ENCODE measurements around the gene KANK2. TPM values are rescaled to one million over a fixed set of nuclear protein-coding genes. Genes with fewer than 3 reads are reported as not detected.

Gene KANK2
- total and polyA plus RNA-seq, 2 donors (not counting 1 experiment from before 2014, with no cell fraction given) = 192 to 511 TPM

- Histone ChIP-seq H3K79me2 (ENCODE audit: control insufficient read depth, insufficient read depth, low read length) (peaks cover 14% of the 10 kb centered on the region), H3K9ac (ENCODE audit: insufficient read depth, low read length) (no peak overlapping the region), H3K27me3 (ENCODE audit: control insufficient read depth, insufficient read depth, low read length) (no peaks in the 10 kb centered on the region), H4K20me1 (ENCODE audit: control insufficient read depth, extremely low read depth, insufficient read depth, low read length) (no peaks in the 10 kb centered on the region), H2AFZ (ENCODE audit: low read length) (no peak overlapping the region), H3K27ac (ENCODE audit: insufficient read depth, low read length) (peak overlapping the region; percentile 45), H3K4me1 (ENCODE audit: control insufficient read depth, extremely low read depth, insufficient read depth, low read length) (peaks cover 8% of the 10 kb centered on the region), H3K9me3 (ENCODE audit: control insufficient read depth, insufficient read depth, low read depth, low read length) (no peaks in the 10 kb centered on the region), H3K4me3 (replicated peaks in 1 of 4; ENCODE audit: control extremely low read depth in 1 of 4, insufficient read depth in 1 of 4, low read depth in 3 of 4, low read length in 4 of 4) (no peak overlapping the region), H3K36me3 (ENCODE audit: control insufficient read depth, insufficient read depth, low read length) (peaks cover 40% of the 10 kb centered on the region), H3K4me2 (ENCODE audit: extremely low read depth, insufficient read depth, low read length) (no peak overlapping the region)
- TF ChIP-seq CTCF (conservative IDR thresholded peaks at IDR 0.05 in 1 of 2, IDR thresholded peaks at IDR 0.05 in 1 of 2; ENCODE audit: low read depth in 1 of 2, low read length in 2 of 2) (peak in 1 of 2 donors; percentile 12), EZH2 (IDR thresholded peaks at IDR 0.05; ENCODE audit: low read length, missing control alignments) (no peak)
- DNase-seq (ENCODE audit: low read depth in 2 of 2) = no peak
Measured at GRCh38 chr19:11131471-11131870, 65.9 kb downstream of the KANK2 start.

GRCh38 chr19:11130824-11131455 lies 66.4 kb downstream of the KANK2 start:
- TF ChIP-seq CTCF (conservative IDR thresholded peaks at IDR 0.05 in 1 of 2, IDR thresholded peaks at IDR 0.05 in 1 of 2; ENCODE audit: low read depth in 1 of 2, low read length in 2 of 2) = peak; percentile 84 to 97
- no peak for TF ChIP-seq EZH2 (IDR thresholded peaks at IDR 0.05; ENCODE audit: low read length, missing control alignments)
- H3K4me1 ChIP-seq (ENCODE audit: control insufficient read depth, extremely low read depth, insufficient read depth, low read length) = peaks cover 8% of the 10 kb centered on the region
- no peak overlapping the region for H3K9ac ChIP-seq (ENCODE audit: insufficient read depth, low read length)
- H3K79me2 ChIP-seq (ENCODE audit: control insufficient read depth, insufficient read depth, low read length) = peaks cover 15% of the 10 kb centered on the region
- H4K20me1 ChIP-seq (ENCODE audit: control insufficient read depth, extremely low read depth, insufficient read depth, low read length) = no peaks in the 10 kb centered on the region
- no peak overlapping the region for H3K4me3 ChIP-seq (replicated peaks in 1 of 4; ENCODE audit: control extremely low read depth in 1 of 4, insufficient read depth in 1 of 4, low read depth in 3 of 4, low read length in 4 of 4)
- peaks cover 42% of the 10 kb centered on the region for H3K36me3 ChIP-seq (ENCODE audit: control insufficient read depth, insufficient read depth, low read length)
- H3K27me3 ChIP-seq (ENCODE audit: control insufficient read depth, insufficient read depth, low read length) = no peaks in the 10 kb centered on the region
- no peak overlapping the region for H3K4me2 ChIP-seq (ENCODE audit: extremely low read depth, insufficient read depth, low read length)
- H3K9me3 ChIP-seq (ENCODE audit: control insufficient read depth, insufficient read depth, low read depth, low read length) = no peaks in the 10 kb centered on the region
- H3K27ac ChIP-seq (ENCODE audit: insufficient read depth, low read length) = peak overlapping the region; percentile 45
- peak; percentile 41 to 79 for DNase-seq (ENCODE audit: low read depth in 2 of 2)
- H2AFZ ChIP-seq (ENCODE audit: low read length) = no peak overlapping the region

GRCh38 chr19:11127905-11128304 lies 69.4 kb downstream of the KANK2 start:
- no peak overlapping the region for H3K4me3 ChIP-seq (replicated peaks in 1 of 4; ENCODE audit: control extremely low read depth in 1 of 4, insufficient read depth in 1 of 4, low read depth in 3 of 4, low read length in 4 of 4)
- H3K79me2 ChIP-seq (ENCODE audit: control insufficient read depth, insufficient read depth, low read length) = peaks cover 21% of the 10 kb centered on the region
- H3K36me3 ChIP-seq (ENCODE audit: control insufficient read depth, insufficient read depth, low read length) = peaks cover 43% of the 10 kb centered on the region
- no peaks in the 10 kb centered on the region for H3K9me3 ChIP-seq (ENCODE audit: control insufficient read depth, insufficient read depth, low read depth, low read length)
- H2AFZ ChIP-seq (ENCODE audit: low read length) = no peak overlapping the region
- TF ChIP-seq EZH2 (IDR thresholded peaks at IDR 0.05; ENCODE audit: low read length, missing control alignments) (no peak), CTCF (conservative IDR thresholded peaks at IDR 0.05 in 1 of 2, IDR thresholded peaks at IDR 0.05 in 1 of 2; ENCODE audit: low read depth in 1 of 2, low read length in 2 of 2) (no peak)
- no peaks in the 10 kb centered on the region for H3K27me3 ChIP-seq (ENCODE audit: control insufficient read depth, insufficient read depth, low read length)
- H3K9ac ChIP-seq (ENCODE audit: insufficient read depth, low read length) = no peak overlapping the region
- peaks cover 8% of the 10 kb centered on the region for H3K4me1 ChIP-seq (ENCODE audit: control insufficient read depth, extremely low read depth, insufficient read depth, low read length)
- no peak for DNase-seq (ENCODE audit: low read depth in 2 of 2)
- no peak overlapping the region for H3K27ac ChIP-seq (ENCODE audit: insufficient read depth, low read length)
- no peaks in the 10 kb centered on the region for H4K20me1 ChIP-seq (ENCODE audit: control insufficient read depth, extremely low read depth, insufficient read depth, low read length)
- no peak overlapping the region for H3K4me2 ChIP-seq (ENCODE audit: extremely low read depth, insufficient read depth, low read length)
